Measurements from ENCODE around the gene ZIC1. TPM values are rescaled to one million over a fixed set of nuclear protein-coding genes. Genes with fewer than 3 reads are reported as not detected.

Gene ZIC1
- total and polyA plus RNA-seq, 2 of the 13 experiments (the other 11 are each of a cell fraction or from before 2014, with no cell fraction given): not detected

DNA sequence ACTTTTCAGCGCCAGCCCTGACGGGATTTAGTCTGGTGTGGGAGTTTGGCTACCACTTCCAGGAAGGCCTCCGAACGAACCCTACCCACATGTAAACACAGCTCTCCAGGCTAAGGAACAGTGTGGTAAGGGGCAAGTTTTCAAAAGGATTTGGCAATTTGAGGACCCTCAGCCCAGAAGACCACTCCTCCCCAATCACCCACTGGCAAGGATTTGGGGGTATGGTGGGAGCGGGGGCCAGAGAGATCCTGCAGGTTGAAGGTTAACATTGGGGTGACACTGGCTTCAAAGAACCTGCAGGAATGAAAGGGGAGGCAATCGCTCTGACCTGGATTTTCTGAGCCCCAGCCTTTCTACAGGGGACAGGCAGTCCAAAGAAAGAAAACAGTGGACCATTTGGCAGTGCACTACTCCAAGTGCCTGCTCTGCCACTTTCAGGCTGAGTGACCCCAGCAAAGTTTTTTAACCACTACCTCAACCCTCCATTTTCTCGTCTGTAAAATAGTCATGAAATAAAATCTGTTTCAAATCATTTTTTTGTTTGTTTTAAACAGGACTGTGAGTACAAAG lies 37.3 kb upstream of the ZIC1 start (continued):
- no peak for TF ChIP-seq ZNF318 (CRISPR knock-in tag; IDR thresholded peaks at IDR 0.05)
- no peak for TF ChIP-seq ZNF383 (CRISPR knock-in tag; IDR thresholded peaks at IDR 0.05; ENCODE audit: borderline replicate concordance)
- TF ChIP-seq ZNF619 (CRISPR knock-in tag; IDR thresholded peaks at IDR 0.05): no peak
- TF ChIP-seq, protein P1, sequence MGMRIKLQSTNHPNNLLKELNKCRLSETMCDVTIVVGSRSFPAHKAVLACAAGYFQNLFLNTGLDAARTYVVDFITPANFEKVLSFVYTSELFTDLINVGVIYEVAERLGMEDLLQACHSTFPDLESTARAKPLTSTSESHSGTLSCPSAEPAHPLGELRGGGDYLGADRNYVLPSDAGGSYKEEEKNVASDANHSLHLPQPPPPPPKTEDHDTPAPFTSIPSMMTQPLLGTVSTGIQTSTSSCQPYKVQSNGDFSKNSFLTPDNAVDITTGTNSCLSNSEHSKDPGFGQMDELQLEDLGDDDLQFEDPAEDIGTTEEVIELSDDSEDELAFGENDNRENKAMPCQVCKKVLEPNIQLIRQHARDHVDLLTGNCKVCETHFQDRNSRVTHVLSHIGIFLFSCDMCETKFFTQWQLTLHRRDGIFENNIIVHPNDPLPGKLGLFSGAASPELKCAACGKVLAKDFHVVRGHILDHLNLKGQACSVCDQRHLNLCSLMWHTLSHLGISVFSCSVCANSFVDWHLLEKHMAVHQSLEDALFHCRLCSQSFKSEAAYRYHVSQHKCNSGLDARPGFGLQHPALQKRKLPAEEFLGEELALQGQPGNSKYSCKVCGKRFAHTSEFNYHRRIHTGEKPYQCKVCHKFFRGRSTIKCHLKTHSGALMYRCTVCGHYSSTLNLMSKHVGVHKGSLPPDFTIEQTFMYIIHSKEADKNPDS (CRISPR knock-in tag; IDR thresholded peaks at IDR 0.05): no peak
- TF ChIP-seq TBL1XR1 (IDR thresholded peaks at IDR 0.05; ENCODE audit: borderline replicate concordance, low read length, partially characterized antibody): no peak
- no peak for TF ChIP-seq SP2 (CRISPR knock-in tag; IDR thresholded peaks at IDR 0.05)
- no peak for TF ChIP-seq CC2D1A (CRISPR knock-in tag; IDR thresholded peaks at IDR 0.05)
- TF ChIP-seq ARNTL (CRISPR knock-in tag; IDR thresholded peaks at IDR 0.05): no peak
